ENCODE results near the gene PARL. TPM values are rescaled to one million over a fixed set of nuclear protein-coding genes. Genes with fewer than 3 reads are reported as not detected.

Gene PARL
- total and polyA plus RNA-seq, 2 experiments from 2014 or later: 32.3 to 47.9 TPM

DNA sequence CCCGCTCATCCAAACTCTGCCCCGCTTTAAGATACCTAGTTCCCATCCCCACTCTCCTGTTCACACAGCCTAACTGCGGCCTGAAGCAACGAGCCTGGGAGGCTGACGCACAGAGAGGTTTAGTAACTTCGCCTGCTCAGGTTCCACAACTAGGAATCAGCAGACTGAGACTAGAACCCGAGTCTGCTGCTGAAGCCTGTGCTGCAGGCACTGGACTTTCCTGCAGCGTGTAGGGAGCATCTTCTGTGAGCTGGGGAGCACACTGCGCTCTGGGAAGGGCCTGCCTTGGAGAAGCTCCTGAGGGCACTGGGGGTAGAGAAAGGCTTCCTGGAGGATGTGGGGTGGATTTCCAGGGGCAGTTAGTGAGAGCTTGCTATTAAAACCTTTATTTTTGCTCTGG, 54.5 kb downstream of the PARL start:
- H2AFZ ChIP-seq: no peak overlapping the region
- H3K4me1 ChIP-seq (ENCODE audit: insufficient read depth): no peaks in the 10 kb centered on the region
- H3K79me2 ChIP-seq: no peaks in the 10 kb centered on the region
- H3K27ac ChIP-seq: no peak overlapping the region
- no peak overlapping the region for H3K4me3 ChIP-seq
- WGBS (ENCODE audit: low lambda C conversion rate, missing lambda C conversion rate): 97% methylated on average over 9 of the region's 9 CpGs
- H3K36me3 ChIP-seq (replicated peaks; ENCODE audit: insufficient read depth, low read depth): no peaks in the 10 kb centered on the region
- TF ChIP-seq, protein P1, sequence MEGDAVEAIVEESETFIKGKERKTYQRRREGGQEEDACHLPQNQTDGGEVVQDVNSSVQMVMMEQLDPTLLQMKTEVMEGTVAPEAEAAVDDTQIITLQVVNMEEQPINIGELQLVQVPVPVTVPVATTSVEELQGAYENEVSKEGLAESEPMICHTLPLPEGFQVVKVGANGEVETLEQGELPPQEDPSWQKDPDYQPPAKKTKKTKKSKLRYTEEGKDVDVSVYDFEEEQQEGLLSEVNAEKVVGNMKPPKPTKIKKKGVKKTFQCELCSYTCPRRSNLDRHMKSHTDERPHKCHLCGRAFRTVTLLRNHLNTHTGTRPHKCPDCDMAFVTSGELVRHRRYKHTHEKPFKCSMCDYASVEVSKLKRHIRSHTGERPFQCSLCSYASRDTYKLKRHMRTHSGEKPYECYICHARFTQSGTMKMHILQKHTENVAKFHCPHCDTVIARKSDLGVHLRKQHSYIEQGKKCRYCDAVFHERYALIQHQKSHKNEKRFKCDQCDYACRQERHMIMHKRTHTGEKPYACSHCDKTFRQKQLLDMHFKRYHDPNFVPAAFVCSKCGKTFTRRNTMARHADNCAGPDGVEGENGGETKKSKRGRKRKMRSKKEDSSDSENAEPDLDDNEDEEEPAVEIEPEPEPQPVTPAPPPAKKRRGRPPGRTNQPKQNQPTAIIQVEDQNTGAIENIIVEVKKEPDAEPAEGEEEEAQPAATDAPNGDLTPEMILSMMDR (IDR thresholded peaks at IDR 0.05; ENCODE audit: poor library complexity): no peak
- TF ChIP-seq EZH2 (IDR thresholded peaks at IDR 0.05; ENCODE audit: borderline replicate concordance): no peak
- TF ChIP-seq EZH2phosphoT487 (IDR thresholded peaks at IDR 0.05; ENCODE audit: low read depth, severe bottlenecking, unreplicated experiment): no peak
- no peaks in the 10 kb centered on the region for H3K9me3 ChIP-seq (ENCODE audit: low read depth)
- no peaks in the 10 kb centered on the region for H4K20me1 ChIP-seq (ENCODE audit: insufficient read depth, poor library complexity, severe bottlenecking)
- no peak for DNase-seq (ENCODE audit: low spot score)
- H3K9me2 ChIP-seq (replicated peaks; ENCODE audit: insufficient read depth): no peaks in the 10 kb centered on the region
- no peak overlapping the region for H3K4me2 ChIP-seq
- H3K27me3 ChIP-seq: no peaks in the 10 kb centered on the region

- Histone ChIP-seq H4K20me1 (ENCODE audit: insufficient read depth, poor library complexity, severe bottlenecking) (no peaks in the 10 kb centered on the region), H3K27me3 (no peaks in the 10 kb centered on the region), H3K9me2 (replicated peaks; ENCODE audit: insufficient read depth) (no peaks in the 10 kb centered on the region), H3K4me2 (no peak overlapping the region), H3K4me3 (no peak overlapping the region), H3K36me3 (replicated peaks; ENCODE audit: insufficient read depth, low read depth) (no peaks in the 10 kb centered on the region), H3K79me2 (no peaks in the 10 kb centered on the region), H3K9me3 (ENCODE audit: low read depth) (no peaks in the 10 kb centered on the region), H2AFZ (no peak overlapping the region), H3K4me1 (ENCODE audit: insufficient read depth) (peaks cover 4% of the 10 kb centered on the region), H3K27ac (no peak overlapping the region)
- 95% methylated on average over 9 of the region's 9 CpGs for whole genome bisulfite sequencing (ENCODE audit: low lambda C conversion rate, missing lambda C conversion rate)
- no peak for TF ChIP-seq EZH2 (IDR thresholded peaks at IDR 0.05; ENCODE audit: borderline replicate concordance)
- TF ChIP-seq, protein P1 (IDR thresholded peaks at IDR 0.05; ENCODE audit: poor library complexity): no peak
- TF ChIP-seq EZH2phosphoT487 (IDR thresholded peaks at IDR 0.05; ENCODE audit: low read depth, severe bottlenecking, unreplicated experiment): no peak
- DNase-seq (ENCODE audit: low spot score): no peak
These were observed 55.2 kb downstream of the PARL start for GRCh38 chr3:183829466-183829865.

DNA sequence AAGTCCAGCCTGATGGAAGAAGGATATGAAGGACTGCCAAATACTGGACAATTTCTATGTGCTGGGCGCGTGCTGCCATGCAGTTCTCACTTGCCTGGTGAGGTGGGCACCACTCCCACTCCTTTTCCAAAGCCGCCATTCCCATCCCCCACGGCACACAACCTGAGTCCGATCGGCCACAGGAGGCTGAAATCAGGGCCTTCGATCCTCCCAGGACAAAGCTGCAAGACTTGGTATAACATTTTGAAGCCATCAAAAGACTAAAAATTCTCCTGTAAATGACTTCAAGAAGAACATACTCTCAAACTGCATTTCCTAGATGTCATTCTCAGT, 56.2 kb downstream of the PARL start:
- no peak for DNase-seq (ENCODE audit: low spot score)
- Histone ChIP-seq H3K79me2 (no peaks in the 10 kb centered on the region), H3K9me3 (ENCODE audit: low read depth) (no peaks in the 10 kb centered on the region), H3K4me1 (ENCODE audit: insufficient read depth) (peaks cover 8% of the 10 kb centered on the region), H3K27me3 (no peaks in the 10 kb centered on the region), H4K20me1 (ENCODE audit: insufficient read depth, poor library complexity, severe bottlenecking) (no peaks in the 10 kb centered on the region), H3K27ac (no peak overlapping the region), H3K4me3 (no peak overlapping the region), H3K4me2 (no peak overlapping the region), H2AFZ (no peak overlapping the region), H3K36me3 (replicated peaks; ENCODE audit: insufficient read depth, low read depth) (no peaks in the 10 kb centered on the region), H3K9me2 (replicated peaks; ENCODE audit: insufficient read depth) (no peaks in the 10 kb centered on the region)
- TF ChIP-seq, protein P1 (IDR thresholded peaks at IDR 0.05; ENCODE audit: poor library complexity): no peak
- no peak for TF ChIP-seq EZH2phosphoT487 (IDR thresholded peaks at IDR 0.05; ENCODE audit: low read depth, severe bottlenecking, unreplicated experiment)
- no peak for TF ChIP-seq EZH2 (IDR thresholded peaks at IDR 0.05; ENCODE audit: borderline replicate concordance)
- WGBS (ENCODE audit: low lambda C conversion rate, missing lambda C conversion rate): 94% methylated on average over 7 of the region's 7 CpGs

All from hepatocyte (in vitro differentiated cells).